ENCODE results near the gene TSPAN5. TPM values are rescaled to one million over a fixed set of nuclear protein-coding genes. Genes with fewer than 3 reads are reported as not detected.
A peak's percentile ranks its signal among the peaks of the same experiment; 100 is the strongest.
"Not testable (repeated sequence)": the region's sequence is repeated elsewhere in the genome, so short reads cannot be mapped to it uniquely, and the experiment has no call there.

The TSPAN5 gene
- total RNA-seq, 1 experiment from 2014 or later = 32.9 TPM

DNA sequence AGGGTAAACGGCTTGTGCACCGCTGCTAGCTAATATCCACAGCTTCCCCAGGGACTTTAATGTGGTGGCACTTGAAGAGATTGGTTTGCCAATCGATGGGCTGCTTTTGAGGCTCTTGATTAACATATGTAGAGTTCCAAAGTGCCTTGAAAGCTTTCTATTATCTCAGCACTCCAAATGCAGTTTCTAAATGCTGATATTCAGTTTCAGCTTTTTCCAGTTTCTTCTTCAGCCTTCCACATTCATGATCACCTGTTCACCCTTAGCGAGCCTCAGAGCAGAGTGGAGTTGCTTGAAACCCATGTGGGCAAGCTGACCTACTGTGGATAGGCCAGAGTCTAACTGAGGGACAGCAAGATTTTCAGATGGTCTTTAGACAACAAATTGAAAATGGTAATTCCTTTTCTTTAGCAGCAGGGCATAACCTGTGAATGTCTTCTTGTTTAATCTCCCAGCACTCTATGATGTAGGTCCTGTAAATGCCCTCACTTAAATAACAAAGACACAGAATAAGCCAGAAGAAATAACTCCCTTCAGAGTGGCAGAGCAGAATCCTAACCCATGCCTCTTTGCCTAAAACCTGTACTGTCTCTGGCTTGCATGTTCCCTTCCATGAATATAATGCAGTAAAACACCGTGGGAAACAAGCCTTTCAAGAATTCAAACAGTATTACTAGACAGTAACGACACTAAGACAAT, 99.8 kb downstream of the TSPAN5 start:
- no peak for DNase-seq (ENCODE audit: low read depth)

DNA sequence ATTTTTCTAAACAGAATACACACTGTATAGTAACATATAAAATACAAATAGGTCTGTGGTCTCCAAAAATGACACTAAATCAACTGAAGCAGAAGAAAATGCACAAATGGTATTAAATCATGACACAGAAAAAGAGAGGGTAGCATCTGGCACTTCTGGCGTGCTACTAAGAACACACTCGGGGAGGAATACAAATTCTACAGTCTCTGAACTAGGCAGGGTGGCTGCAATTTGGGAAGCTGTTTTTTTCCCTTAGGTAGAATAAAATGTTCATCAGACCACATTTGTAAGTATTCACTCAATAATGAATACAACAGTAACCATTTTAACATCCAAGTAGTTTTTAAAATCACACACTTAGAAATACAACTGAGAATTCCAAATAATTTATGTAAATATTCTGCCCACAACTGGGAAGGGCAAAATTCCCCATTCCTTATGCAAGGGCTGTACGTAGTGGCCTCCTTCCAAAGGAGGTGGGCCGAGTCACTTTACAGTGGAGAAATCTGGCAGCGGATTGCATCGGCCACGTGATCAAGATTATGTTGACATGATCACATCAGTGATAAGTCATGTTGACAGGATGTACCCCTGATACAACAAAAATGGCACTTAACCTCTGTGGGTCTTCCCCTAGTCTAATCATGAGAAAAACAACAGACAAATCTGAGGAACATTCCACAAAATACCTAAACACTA, 101.1 kb downstream of the TSPAN5 start:
- DNase-seq (ENCODE audit: low read depth) = peak; percentile 20

DNA sequence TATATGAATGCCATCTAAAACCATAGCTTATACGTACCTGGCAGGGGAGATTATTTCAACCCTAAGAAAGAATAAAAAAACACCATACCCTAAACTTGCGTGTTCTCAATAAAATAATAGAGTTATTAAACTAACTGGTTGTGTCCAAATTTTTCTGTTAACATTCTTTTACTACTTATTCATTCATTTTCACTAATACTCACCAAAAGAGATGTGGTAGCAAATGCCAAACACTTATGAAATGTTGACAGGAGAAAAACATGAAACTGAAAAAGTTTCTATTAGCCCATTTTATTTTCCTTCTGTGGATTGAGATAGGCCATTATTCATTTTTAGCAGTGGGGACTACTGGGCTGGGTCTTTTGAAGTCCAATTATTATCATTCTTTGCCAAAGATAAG, 102.0 kb downstream of the TSPAN5 start:
- DNase-seq (ENCODE audit: low read depth) = no peak

DNA sequence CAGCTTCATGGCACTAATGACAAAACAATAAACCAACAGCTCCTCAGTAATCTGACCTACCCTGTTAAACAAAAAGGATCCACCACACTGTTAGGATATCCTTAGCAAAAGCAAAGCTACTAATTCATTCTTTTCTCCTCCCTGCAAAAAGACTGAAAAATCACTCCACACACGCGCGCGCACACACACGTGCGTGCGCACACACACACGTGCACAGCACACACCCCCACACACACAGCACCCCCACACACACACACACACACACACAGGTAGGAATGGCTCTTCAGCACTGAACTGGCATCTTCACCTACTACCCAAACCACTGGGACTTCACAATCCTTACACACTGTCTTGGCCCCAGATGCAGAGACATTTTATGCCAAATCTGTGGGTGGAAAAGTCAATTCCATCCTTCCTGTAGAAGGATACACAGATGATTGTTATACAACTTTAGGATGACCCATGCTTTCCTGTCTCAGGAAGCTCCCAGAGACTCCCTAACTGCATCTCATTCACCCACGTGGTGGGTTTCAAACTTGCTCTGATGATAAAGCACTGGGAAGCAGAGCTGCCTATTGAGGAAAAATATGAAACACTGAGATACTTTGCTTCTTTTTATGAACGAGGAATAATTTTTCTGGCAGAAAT, 102.5 kb downstream of the TSPAN5 start:
- peak; percentile 70 for DNase-seq (ENCODE audit: low read depth)

DNA sequence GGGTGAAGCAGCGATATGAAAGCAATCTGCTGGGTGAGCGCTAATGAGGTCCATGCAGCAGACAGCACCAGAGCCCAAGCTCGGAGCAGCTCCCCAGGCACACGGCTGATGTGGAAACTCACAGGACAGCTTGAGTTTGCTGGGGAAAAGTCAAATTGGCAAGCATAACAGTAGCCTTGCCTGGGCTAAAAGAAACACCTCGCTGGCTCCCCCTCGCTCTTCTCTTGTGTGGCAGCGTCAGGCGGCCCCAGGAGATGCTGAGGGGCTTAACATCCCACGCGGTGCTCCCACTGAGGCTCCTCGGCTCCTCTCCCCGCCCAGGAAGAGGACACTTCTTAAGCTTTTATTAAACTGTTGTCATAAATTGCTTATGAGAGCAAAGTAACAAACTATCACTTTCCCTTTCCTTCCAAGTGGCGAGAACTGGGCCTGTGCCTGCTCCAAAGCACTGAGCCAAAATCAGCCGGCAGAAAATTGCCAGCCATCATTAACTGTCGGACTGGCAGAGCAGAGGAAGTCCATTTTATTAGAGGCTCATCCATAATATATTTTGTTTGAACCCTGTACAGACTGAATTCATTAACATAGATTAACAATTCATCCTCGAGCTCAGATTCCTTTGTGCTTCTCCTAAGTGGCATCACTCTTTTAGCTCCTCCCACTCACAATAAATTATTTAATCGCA, 111.4 kb downstream of the TSPAN5 start:
- no peak for DNase-seq (ENCODE audit: low read depth)

DNA sequence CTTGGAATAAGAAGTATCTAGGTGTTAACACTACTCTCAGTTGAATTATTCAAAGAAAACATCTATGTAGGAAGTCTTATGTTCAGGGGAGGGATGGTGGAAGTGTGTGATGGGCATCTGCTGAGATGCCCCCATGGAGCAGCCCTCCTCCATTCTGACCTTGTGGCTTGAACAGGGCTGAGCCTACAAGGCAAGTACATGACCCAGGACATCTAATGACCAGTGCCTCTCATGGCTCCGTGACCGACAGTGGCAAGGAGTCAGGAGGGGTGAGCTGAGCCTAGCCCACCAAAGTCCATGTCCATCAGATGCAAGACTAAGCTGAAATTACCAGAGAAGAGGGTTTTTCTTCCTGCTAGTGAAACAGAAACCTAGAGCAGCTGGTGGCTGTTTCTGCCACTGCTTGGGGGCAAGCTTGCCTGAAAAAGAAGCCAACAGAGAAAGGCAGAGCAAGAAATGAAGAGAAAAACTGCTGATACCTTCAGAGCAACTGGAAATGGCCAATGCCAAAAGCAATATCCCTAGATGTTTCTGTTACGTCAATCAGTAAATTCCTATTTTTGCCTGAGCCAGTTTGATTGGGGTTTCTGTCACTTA, 113.5 kb downstream of the TSPAN5 start:
- no peak for DNase-seq (ENCODE audit: low read depth)

DNA sequence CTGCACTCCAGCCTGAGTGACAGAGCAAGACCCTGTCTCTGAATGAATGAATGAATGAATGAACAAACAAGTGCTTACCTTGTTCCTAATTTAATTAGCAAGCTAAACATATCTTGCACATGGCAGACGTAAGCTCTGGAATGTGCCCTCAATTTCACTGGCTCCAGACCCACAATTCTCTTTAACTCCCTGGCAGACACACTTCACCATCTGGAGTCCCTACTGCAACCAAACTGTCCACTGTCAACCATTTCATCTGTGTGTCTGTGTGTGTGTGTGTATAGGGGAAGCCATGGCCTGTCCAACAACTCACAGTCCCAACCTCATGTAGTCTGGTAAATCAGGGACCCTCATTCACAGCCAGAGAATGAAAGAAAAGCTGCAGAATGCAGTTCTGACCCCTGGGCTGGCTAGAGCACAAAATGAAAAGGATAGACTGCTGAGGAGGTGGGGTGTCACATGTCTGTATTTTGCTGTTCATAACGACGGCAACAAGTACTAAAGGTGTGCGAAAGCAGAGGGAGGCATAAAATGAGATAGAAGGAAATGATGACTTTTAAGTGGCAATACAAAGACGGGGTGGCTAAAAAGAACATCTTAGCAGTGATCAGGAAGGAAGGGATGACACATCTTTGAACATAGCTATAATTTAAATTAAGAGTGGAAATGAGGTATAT, 114.1 kb downstream of the TSPAN5 start:
- no peak for DNase-seq (ENCODE audit: low read depth)

DNA sequence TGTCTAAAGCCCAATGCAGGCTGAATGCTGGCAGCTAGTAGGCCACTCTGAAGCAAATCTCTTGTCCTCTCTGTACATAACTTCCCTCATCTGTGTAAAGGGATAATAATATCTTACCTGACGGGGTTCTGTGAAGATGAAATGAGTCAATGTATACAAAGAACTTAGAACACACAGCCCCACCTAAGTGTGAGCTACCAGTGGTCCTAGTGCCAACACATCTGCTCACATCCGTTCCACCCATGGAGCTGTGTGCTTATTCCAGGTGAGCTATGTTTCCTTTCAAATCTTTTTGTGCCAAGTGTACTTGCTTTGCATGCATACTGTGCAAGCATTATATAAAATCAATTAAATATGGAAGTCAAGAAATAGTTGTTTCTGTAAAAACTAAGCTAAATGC, 116.4 kb downstream of the TSPAN5 start:
- DNase-seq (ENCODE audit: low read depth) = no peak

DNA sequence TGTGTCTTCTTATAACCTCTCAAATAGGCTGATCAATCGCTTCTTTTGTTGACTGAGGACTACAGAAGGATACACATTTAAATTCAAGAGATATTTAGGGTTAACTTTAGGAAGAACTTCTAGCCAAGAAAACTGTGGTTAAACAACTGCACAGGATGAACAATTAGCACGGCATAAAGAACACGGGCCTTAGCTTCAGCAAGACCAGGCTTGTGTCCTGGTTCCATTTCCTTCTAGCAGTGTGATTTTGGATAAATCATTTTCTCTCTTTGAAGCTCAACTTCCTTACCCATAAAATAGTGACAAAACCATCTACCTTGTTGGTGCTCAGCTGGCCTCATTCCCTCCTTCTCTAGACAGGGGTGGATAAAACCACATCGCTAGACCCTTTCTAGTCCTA, 117.6 kb downstream of the TSPAN5 start:
- no peak for DNase-seq (ENCODE audit: low read depth)

DNA sequence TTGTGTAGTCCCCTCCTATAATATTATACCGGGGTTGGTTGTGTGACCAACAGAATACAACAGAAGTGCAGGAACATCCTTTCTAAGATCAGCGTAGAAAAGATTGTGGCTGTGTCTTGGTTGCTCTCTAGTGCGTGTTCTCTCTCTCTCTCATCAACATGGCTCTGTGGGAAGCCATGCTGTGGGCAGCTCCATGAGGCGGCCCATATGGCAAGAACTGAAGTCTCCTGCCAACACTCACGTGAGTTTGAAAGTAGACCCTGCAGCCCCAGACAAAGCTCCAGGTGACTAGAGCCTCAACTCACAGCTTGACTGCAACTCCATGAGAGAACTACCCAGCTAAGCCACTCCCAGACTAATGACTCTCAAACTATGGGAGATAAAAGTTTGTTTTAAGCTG, 118.7 kb downstream of the TSPAN5 start:
- DNase-seq (ENCODE audit: low read depth) = no peak

DNA sequence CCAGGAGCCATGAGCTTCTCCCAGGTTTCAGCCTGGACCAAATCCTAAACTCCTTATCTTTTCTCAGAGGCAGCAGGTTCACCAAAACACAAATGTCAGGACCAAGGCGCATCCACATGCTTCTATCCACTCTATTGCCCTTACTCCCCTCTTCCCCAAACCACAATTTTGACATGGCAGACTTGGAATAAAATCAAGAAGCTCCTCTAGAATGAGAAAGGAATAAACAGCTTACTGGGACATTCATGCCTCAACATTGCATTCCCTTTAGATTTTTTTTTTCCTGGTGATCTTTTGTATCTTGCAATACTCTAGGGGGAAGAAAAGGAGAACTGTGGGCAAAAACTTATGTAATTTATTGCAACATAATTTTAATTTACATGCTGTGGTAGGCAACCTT, 119.1 kb downstream of the TSPAN5 start:
- DNase-seq (ENCODE audit: low read depth) = no peak

DNA sequence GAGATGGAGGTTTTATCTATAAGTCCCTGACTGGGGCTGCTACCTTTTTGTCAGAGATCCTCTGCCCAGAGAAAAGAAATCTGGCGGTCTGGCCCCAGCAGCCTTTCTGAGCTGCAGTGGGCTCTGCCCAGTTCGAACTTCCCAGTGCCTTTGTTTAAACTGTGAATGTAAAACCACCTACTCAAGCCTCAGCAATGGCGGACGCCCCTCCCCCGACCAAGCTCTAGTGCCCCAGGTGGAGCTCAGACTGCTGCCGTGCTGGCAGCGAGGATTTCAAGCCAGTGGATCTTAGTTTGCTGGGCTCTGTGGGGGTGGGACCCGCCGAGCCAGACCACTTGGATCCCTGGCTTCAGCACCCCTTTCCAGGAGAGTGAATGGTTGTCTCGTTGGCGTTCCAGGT, 121.8 kb downstream of the TSPAN5 start:
- DNase-seq (ENCODE audit: low read depth) = no peak

DNA sequence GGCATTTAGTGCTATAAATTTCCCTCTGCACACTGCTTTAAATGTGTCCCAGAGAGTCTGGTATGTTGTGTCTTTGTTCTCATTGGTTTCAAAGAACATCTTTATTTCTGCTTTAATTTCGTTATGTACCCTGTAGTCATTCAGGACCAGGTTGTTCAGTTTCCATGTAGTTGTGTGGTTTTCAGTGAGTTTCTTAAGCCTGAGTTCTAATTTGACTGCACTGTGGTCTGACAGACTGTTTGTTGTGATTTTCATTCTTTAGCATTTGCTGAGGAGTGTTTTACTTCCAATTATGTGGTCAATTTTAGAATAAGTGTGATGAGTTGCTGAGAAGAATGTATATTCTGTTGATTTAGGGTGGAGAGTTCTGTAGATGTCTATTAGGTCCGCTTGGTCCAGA, 124.3 kb downstream of the TSPAN5 start:
- DNase-seq (ENCODE audit: low read depth) = not testable (repeated sequence)

DNA sequence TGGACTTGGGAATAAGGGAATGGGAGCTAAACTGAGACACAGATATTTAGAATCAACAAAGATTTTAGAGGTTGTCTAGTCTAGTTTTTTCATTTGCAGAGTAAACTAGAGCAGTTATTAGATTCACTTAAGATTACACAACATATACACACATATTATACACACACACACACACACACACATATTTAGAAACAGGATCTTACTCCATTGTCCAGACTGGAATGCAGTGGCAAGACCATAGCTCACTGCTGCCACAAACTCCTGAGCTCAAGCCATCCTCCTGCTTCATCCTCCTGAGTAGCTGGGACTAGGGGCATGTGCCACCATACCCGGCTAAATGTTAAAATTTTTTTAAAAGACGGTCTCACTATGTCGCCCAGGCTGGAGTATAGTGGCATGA, 127.8 kb downstream of the TSPAN5 start:
- no peak for DNase-seq (ENCODE audit: low read depth)

DNA sequence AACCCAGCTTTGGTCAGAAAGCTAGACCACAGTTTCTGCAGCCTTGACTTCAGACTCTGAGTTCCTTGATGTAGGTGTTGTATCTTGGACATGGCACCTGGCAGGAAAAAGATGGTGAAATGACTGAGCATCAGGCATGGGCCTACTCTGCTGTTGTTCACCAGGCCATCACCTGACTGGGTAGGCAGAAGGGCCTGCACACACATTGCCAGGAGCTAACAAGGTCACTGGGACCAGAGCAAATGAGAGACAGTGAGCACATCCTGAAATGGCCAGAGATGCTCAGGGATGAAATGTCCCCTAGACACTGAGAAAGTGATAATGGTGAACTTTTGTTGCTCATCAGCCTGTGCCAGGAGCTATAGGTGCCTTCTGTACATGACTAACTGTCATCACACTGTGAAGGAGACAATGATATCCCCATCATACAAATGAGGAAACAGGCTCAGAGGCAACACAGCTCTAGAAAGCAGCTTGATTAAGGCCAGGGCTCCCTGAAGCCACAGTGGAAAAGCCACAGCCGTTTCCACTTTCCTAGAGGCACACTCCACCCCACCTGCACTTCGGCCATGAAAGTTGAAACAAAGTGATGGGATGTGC, 128.3 kb downstream of the TSPAN5 start:
- no peak for DNase-seq (ENCODE audit: low read depth)

DNA sequence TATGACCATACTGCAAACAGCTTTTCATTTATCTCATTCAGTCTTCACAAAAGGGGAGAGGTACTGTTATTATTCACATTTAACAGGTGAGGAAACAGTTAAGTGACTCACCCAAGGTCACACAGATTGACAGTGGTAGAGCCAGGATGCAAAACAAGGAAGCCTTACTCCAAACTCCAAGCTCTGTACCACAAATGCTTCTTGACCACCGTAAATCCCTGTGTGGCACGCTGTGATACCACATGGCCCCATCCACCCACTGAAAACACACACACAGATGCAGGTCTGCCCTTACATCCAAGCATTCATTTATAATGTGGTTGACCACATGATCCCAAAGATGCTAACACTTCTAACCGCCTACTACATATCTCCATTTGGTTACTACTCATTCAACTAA, 129.5 kb downstream of the TSPAN5 start:
- peak; percentile 23 for DNase-seq (ENCODE audit: low read depth)

DNA sequence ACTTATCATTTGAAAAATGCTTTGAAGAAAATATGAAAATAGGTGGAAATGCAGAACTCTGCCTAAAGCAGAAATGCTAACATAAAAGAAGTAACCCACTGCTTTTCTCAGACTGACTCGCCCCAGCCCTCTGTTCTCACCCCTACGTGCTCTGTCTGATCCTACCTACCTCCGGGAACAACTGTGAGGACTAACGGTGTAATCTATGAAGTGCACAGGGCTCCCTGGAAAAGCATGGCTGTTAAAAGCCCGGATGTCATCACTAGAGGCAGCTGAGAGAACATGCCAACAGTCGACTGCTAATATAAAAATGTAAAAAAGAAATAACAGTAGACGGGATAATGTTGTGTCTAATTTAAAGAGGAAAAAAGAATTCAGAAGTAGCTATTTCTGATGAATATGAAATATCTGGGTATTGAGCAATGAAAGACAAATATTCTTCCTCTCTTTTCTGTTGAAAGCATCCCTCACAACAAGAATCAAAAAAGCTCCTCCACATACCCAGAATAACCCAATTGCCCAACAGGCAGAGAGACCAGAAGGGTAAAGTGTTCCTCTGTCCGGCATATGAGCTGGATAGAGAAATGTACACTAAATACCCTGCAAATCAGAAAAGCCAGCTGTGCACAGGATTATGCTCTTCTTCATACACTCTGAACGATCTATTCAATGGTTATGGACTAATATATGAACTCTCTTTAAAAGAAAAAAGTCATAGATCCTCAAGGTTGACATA, 130.7 kb downstream of the TSPAN5 start:
- no peak for DNase-seq (ENCODE audit: low read depth)

DNA sequence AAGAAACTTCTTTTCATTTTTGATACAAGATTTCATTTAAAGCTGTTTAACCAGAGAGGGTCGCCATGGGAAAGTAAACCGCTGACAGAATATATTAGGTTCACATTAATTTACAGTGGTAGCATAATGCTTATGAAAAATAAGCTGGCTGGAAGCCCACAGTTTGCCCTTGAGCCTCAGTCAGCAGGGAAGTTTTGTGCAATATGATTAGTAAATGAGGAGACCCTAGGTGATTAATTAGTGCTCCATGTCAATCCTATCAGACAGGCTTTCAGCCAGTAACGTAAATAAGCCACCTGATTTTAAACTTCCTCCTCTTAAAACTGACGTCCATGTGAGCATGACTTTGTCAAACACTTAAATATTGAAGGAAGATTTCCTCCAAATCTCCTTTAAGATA, 134.2 kb downstream of the TSPAN5 start:
- DNase-seq (ENCODE audit: low read depth) = no peak

DNA sequence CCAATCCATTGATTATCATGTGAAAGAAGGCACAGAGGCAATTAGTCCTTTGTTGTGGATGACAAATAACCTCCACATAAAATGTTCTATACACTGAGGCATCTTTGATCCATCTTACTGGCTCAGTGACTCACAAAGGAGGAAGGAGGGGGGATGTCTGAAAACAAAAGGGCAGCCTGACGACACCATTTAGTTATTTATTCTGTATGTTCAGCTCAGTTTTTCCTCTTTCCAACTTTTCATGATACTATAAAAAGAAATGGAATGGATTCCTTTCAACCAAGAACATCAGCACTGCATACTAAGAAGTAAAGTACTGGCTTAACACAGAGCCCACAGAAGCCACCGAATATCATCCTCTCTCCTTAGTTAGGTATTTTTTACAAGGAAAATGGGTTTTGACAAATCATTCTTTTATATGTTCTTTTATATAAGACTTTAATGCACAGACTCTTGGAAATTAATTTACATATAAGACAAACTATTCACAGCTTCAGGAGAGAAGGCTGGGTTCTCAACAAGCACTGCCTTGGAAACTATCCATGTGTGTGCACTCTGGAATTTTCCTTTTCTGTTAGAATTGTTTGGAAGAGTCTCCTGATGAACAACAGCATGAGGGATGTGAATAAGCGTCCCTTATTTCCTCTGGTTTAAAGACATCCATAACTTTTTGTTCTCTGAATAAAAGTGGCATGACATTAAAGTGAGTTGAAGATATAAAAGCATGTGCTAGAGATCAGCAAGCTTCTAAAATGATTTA, 135.6 kb downstream of the TSPAN5 start:
- peak; percentile 91 for DNase-seq (ENCODE audit: low read depth)

All from HT1080 (cell line).